ENCODE measurements around the gene MMP23B.
A peak's percentile ranks its signal among the peaks of the same experiment; 100 is the strongest.

Gene MMP23B

GRCh38 chr1:1602968-1603506 is 28.9 kb upstream of the MMP23B start:
- DNase-seq (ENCODE audit: low spot score): no peak

- DNase-seq (ENCODE audit: low spot score): no peak
These were observed 28.2 kb upstream of the MMP23B start for GRCh38 chr1:1603671-1604373.

DNA sequence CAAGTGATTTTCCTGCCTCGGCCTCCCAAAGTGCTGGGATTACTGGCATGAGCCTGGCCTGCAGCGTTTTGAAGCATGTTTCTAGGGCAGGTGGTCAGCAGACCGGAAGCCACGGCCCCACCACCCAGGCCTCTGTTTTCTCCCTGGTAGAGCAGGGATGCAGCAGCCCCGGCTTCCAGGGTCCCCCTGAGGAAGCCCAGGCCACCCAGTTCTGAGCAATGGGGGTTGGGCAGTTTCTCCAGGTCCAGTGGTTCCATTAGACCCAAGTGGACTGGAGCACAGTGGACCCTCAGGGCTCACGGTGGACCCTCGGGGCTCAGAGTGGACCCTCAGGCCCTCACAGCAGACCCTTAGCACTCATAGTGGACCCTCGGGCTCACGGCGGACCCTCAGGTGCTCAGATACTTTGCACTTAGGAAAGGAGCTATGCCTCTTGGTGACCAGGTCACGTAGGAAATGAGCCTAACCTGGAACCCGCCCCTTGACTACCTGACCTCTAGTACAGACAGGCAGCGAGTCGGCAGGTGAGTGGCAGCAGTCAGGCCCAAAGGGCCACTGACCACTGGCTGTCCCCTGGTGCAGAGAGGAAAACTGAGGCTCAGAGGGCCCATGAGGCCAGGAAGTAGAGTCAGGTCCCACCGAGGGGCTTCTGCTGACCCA is 27.5 kb upstream of the MMP23B start:
- DNase-seq (ENCODE audit: low spot score): no peak

DNA sequence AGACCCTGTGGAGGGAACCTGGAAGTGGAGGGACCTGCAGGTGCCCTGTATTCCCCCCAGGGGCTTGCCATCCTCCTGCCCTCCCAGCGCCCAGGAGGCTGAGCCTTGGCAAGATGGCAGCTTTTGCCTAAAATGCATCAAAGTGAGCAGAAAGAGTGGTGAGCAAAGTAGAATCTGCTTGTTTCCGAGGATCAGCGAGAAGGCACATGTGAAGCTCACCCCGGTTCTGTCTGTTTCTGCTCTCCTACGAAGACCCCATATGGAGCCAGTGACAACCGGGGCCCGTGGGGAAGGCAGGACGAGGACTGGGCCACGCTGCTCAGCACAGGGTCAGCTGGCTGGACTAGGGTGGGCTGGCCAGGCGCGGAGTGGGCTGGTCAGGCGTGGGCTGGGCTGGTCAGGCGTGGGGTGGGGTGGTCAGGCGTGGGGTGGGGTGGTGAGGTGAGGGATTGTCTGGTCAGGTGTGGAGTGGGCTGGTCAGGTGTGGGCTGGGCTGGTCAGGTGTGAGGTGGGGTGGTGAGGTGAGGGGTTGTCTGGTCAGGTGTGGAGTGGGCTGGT is 26.9 kb upstream of the MMP23B start:
- DNase-seq (ENCODE audit: low spot score): no peak

GRCh38 chr1:1605724-1606123 is 26.2 kb upstream of the MMP23B start:
- no peak for DNase-seq (ENCODE audit: low spot score)

- no peak for DNase-seq (ENCODE audit: low spot score)
These were observed 25.7 kb upstream of the MMP23B start for GRCh38 chr1:1606232-1606631.

DNA sequence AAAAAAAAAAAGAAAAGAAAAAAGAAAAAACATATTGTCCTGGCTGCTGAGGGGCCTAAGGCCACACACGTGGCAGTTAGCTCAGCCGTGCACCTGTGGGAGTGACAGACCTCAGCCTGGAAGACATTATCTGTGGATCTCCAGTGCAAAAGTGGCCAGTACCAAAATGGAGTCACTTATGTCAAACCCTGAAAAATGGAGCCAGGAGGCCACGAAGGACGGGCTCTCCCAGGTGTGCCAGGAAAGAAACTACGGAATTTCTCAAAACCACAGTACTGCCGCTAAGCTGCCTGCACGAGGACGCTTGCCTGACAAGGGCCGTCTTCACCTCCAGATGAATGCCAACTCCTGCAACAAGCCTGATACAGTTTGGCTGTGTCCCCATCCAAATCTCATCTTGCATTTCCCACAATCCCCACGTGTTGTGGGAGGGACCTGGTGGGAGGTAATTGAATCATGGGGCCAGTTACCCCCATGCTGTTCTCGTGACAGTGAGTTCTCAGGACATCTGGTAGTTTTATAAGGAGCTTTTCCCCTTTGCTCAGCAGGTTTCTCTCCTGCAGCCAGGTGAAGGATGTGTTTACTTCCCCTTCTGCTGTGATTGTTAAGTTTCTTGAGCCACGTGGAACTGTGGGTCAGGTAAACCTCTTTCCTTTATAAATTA is 22.0 kb upstream of the MMP23B start:
- no peak for DNase-seq (ENCODE audit: low spot score)

DNA sequence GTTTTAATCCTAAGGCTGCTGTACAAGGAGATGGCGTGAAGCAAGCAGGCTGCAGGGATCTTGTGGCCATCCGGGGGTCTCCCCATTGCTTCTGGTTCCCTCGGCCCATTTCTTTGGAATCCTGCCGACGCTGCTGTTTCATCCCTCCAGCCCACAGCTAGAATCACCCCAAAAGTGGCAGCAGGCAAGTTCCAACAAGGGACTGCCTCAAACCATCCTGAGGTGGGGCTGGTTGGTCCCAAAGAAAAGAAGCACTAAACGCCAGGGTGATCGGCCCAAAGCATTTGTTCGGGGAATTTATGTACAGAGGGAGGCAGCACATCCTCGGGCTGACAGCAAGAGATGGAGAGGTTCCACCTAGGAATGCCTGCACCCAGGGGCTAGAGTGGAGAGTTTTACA is 21.2 kb upstream of the MMP23B start:
- DNase-seq (ENCODE audit: low spot score): no peak

GRCh38 chr1:1612104-1612400 is 19.9 kb upstream of the MMP23B start:
- DNase-seq (ENCODE audit: low spot score): no peak

DNA sequence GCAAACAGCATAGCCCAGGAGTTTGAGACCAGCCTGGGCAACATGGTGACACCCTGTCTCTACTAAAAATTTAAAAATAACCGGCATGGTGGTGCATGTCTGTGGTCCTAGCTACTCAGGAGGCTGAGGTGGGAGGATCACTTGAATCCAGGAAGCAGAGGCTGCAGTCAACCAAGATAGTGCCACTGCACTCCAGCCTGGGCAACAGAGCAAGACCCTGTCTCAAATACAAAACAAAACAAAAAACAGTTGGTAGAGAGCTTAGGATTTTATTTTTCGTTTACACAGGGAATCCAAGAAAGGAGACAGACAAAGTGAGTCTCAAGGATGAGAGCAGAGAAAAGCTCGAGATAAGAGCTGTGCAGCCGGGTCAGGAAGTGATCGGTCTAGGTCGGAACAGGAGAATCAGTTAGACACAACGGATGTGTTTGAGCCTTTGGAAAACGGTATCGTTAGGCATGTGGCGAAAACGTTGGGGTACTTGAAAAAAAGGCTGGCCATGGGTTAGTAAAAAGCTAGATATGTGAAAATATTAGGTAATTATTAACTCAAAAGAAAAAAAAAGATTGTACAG is 18.4 kb upstream of the MMP23B start:
- DNase-seq (ENCODE audit: low spot score): no peak

DNA sequence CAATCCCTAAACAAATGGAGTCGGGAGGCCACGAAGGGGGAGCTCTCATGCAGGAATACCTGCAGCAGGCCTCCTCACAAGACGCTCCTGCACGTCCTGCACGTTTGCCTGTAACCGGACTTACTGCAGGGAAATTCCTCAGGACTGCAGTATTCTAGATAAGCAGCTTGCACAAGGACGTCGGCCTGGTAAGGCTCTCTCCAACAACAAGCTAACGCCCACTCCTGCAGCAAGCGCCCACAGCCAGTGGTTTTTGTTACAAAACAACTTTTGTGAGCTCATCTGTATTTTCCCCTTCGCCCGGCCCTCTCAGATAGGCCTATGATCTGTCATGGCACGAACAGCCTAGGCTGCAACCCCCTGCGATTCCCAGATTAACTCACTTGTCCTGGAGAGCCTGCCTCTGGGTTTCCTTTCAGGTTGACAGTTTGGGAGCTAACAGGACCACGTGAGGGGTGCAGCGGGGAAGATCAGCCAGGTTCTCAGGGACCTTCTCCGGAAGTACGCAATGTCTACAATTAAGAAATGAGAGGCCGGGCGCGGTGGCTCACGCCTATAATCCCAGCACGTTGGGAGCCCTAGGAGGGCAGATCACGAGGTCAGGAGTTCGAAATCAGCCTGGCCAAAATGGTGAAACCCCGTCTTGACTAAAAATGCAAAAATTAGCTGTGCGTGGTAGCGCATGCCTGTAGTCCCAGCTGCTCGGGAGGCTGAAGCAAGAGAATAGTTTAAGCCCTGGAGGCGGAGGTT is 17.6 kb upstream of the MMP23B start:
- peak; percentile 76 for DNase-seq (ENCODE audit: low spot score)

DNA sequence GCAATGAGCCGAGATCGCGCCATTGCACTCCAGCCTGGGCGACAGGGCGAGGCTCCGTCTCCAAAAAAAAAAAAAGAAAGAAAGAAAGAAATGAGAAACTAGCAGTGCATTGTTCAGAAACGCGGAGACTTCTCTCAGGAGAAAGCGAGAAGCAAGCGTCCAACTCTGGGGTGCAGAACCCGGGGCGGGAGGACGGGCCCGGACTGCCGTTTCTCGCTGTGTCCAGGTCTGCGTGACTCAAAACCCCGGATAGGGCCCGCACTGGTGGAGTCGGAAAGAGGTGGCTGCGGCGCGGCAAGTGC is 17.1 kb upstream of the MMP23B start:
- no peak for DNase-seq (ENCODE audit: low spot score)

DNA sequence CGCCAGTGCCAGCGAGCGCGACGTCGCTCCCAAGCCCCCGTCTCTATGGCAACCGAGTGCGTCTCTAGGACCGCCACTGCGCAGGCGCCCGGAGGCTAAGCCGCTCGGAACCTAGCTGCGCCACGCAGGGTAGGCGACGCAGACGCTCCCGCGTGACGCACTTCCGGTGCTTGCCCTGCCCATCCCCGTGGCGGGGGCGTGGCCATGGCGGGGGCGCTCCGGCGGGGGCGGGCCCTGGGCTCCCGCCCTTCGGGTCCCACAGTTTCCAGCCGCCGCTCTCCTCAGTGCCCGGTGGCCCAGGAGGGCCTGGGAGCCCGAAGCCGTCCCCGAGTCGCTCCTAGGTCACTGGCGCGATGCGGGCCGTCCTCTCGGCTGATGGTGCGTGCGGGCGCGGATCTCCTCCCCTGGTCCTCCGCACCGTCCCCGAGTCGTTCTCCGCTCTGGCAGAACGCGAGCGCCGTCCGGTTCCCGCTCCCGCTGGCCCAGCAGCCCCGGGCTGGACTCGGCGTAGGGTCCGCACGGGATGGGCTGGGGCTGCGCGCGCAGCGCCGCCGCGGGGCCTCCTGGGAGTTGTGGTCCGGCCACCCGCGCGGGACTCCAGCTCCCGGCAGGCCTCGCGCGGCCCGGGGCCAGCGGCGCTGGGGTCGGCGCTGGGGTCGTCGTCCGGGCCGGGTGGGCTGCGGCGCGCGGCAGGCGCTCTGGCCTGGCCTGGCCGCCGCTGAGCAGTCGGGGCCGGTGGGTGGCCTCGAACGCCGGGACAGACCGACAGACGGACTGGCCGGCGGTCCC is 16.5 kb upstream of the MMP23B start, which contains the start of gene MIB2:
MIB2 (plus strand) TSS at position 245 of the 789 bp plus-strand sequence. CDS start 7,953 bp downstream, outside the sequence.
- peak; percentile 100 for DNase-seq (ENCODE audit: low spot score)

DNA sequence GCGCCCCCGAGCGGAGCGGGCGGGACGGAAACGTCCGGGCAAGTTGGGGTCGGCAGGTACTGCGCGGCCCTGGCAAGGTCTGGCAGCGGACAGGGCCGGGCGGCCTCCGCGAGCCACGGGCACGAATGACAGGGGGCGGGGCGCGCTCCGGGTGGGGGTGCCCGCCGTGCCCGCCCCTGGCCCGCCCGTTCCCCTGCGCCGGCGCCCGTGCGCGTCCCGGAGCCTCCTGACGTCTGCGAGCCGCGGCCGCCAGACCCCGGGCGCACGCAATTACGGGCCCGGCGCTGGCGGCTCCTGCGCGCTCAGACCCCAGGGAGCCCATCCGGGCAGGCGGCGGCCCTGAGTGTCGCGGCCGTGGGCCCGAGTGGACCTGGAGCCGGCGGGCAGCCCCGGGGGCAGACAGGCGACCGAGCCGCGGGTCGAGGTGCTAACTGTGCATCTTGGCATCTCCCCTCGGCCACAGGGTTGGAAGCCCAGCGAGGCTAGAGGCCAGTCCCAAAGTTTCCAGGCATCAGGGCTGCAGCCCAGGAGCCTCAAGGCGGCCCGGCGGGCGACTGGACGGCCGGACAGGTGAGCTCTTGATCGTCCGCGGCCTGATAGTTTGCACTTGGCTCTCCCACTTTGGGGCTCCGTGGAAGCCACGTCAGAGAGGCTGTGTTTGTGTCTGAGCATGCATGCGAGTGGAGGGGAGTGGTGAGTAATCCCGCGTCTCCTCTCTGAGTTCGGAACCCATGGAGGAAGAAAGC is 15.8 kb upstream of the MMP23B start:
- DNase-seq (ENCODE audit: low spot score): peak; percentile 89

- DNase-seq (ENCODE audit: low spot score): no peak
These were observed 15.1 kb upstream of the MMP23B start for GRCh38 chr1:1616838-1617237.

DNA sequence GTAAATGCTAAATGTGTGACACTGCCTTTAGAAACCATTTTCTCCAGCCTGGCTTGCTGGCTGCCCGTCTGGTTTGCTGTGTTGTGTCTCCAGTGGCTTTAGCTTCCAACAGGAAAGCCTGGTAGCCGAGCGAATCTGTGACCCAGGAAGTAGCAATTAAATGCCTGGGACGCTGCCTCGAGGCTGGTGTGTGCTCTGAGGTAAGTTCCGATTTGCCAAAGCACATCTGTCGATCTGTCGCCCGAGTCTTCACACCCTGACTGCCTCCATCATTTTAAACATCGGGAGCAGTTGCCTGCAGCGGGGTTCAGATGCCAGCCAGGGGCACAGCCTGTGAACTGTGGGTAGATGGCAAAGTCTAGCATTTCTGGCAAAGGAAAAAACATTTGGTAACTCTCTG is 14.5 kb upstream of the MMP23B start:
- no peak for DNase-seq (ENCODE audit: low spot score)

GRCh38 chr1:1617925-1618324 is 14.0 kb upstream of the MMP23B start:
- DNase-seq (ENCODE audit: low spot score): no peak

GRCh38 chr1:1618396-1619068 is 13.4 kb upstream of the MMP23B start:
- DNase-seq (ENCODE audit: low spot score): no peak

DNA sequence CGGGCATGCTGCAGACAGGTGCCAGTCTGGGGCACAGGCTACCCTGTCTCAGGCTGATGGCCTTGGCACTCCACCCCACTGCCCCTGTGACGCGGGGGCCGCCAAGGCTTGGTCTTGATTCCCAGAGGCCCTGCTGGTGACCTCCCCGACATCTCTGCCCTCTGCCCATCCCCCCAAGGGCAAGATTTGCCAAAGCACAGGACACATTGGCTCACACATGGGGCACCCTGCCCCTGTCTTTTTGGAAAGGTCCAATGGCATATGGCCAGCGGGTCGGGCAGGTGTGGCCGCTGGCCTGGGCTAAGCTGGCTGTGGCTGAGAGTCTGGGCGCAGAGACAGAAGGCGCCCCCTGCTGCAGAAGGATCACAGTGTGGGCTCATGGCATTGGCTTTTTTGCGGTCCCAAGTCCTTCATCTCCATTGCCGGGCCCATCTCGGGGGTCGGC is 12.0 kb upstream of the MMP23B start:
- no peak for DNase-seq (ENCODE audit: low spot score)
